GM12878 (cell line): ENCODE data around the gene DQX1. TPM values are rescaled to one million over a fixed set of nuclear protein-coding genes. Genes with fewer than 3 reads are reported as not detected.

Source experiments
- ATAC-seq: fragments of 200-7000 bp; cut with Tn5 transposase; 3 replicates; pipeline ENCODE4 v1.9.1; 2020; ENCODE audit warnings: mild to moderate bottlenecking, moderate library complexity
- BruUV-seq: library from RNA; stranded (reverse); fragments of 400-500 nt; replicated peaks from 2 replicates; lab custom pipeline; 2021; lab: Mats Ljungman, UMichigan
- CTCF ChIA-PET: fragments of 300-600 bp; sonication (Branson Sonifier 250); formaldehyde crosslinking; extraction: SDS; loops from one replicate; lab custom pipeline; 2021; ENCODE audit warnings: inconsistent platforms; lab: Yijun Ruan, JAX
- POLR2A ChIA-PET: fragments of 350-600 bp; formaldehyde crosslinking; extraction: SDS; loops from one replicate; lab custom pipeline; 2021; ENCODE audit warnings: inconsistent platforms; lab: Charles Lee
- RAD21 ChIA-PET: fragments of 300-600 bp; sonication (Branson Sonifier 250); formaldehyde crosslinking; loops from one replicate; lab custom pipeline; 2023; ENCODE audit warnings: antibody characterized with exemption; ENCODE audit not compliant: unreplicated experiment; lab: Charles Lee
- SMC1A ChIA-PET: fragments of 300-600 bp; sonication (Branson Sonifier 250); formaldehyde crosslinking; loops from one replicate; lab custom pipeline; 2023; ENCODE audit not compliant: unreplicated experiment, uncharacterized antibody; lab: Charles Lee
- DNase-seq: peaks from one replicate; pipeline ENCODE4 v3.0.0-alpha.2; 2011; ENCODE audit warnings: low read depth, low spot score
- FAIRE-seq: peaks from 3 replicates; lab custom pipeline; 2011; peaks lifted over from hg19 to GRCh38; lab: Jason Lieb, UNC
- H2AFZ ChIP-seq: 2 replicates; pipeline ENCODE4 v1.6.0; 2011; ENCODE audit warnings: low read depth, low read length, control low read depth; ENCODE audit not compliant: control insufficient read depth
- H3K27ac ChIP-seq: 2 replicates; pipeline ENCODE4 v1.5.1; 2011; ENCODE audit warnings: control low read depth; ENCODE audit not compliant: control insufficient read depth, insufficient read depth
- H3K27me3 ChIP-seq, 2 experiments: replicated peaks in 1 of 2; 2 replicates each; pipeline versions ENCODE4 v1.6.0 to v1.6.1; 2011; ENCODE audit warnings: low read length in 1 of 2; ENCODE audit not compliant: control insufficient read depth in 2 of 2, insufficient read depth in 2 of 2
- H3K36me3 ChIP-seq, 2 experiments: 2 replicates each; pipeline ENCODE4 v1.5.1; 2011; ENCODE audit warnings: low read length in 1 of 2; ENCODE audit not compliant: control insufficient read depth in 2 of 2, insufficient read depth in 2 of 2
- H3K4me1 ChIP-seq: 2 replicates; pipeline ENCODE4 v1.6.1; 2011; ENCODE audit warnings: mild to moderate bottlenecking, low read length, moderate library complexity, mixed read lengths; ENCODE audit not compliant: control insufficient read depth, insufficient read depth
- H3K4me2 ChIP-seq: 2 replicates; pipeline ENCODE4 v1.6.0; 2011; ENCODE audit warnings: control low read depth; ENCODE audit not compliant: control insufficient read depth, insufficient read depth
- H3K4me3 ChIP-seq: fragments of 200-600 bp; sonication (generic); 2 replicates; pipeline ENCODE4 v1.5.1; 2016
- H3K79me2 ChIP-seq: 2 replicates; pipeline ENCODE4 v1.6.0; 2011; ENCODE audit warnings: low read length; ENCODE audit not compliant: control insufficient read depth, insufficient read depth
- H3K9ac ChIP-seq: 2 replicates; pipeline ENCODE4 v1.8.0; 2011; ENCODE audit warnings: low read length, control low read depth, mixed read lengths; ENCODE audit not compliant: control insufficient read depth, insufficient read depth
- H3K9me3 ChIP-seq: replicated peaks from 3 replicates; pipeline ENCODE4 v1.5.1; 2011; ENCODE audit warnings: mild to moderate bottlenecking, low read length; ENCODE audit not compliant: control insufficient read depth, insufficient read depth
- H4K20me1 ChIP-seq: 2 replicates; pipeline ENCODE4 v1.6.0; 2011; ENCODE audit not compliant: control insufficient read depth, insufficient read depth
- CUX1 ChIP-seq: IDR thresholded peaks from 2 replicates; pipeline ENCODE4 v1.6.1; 2012; ENCODE audit warnings: improper control_type of control experiment, low read depth, low read length; ENCODE audit not compliant: insufficient replicate concordance
- FOXM1 ChIP-seq: IDR thresholded peaks from 2 replicates; pipeline ENCODE4 v1.6.1; 2012; ENCODE audit warnings: low read depth, mild to moderate bottlenecking, inconsistent platforms, low read length, moderate library complexity
- IRF5 ChIP-seq: fragments of 450-650 bp; IDR thresholded peaks from 2 replicates; pipeline ENCODE4 v1.6.1; 2017; ENCODE audit warnings: borderline replicate concordance
- NR2C1 ChIP-seq: fragments of 450-650 bp; IDR thresholded peaks from 2 replicates; pipeline ENCODE4 v1.6.1; 2017; ENCODE audit warnings: antibody characterized with exemption, mild to moderate bottlenecking, moderate library complexity
- NR2C2 ChIP-seq: IDR thresholded peaks from 2 replicates; pipeline ENCODE4 v1.6.1; 2011; ENCODE audit warnings: borderline replicate concordance, low read depth; ENCODE audit not compliant: control insufficient read depth, insufficient read length
- RAD21 ChIP-seq: IDR thresholded peaks from 2 replicates; pipeline ENCODE4 v1.6.1; 2011; ENCODE audit warnings: mild to moderate bottlenecking, low read depth, low read length, moderate library complexity; ENCODE audit not compliant: insufficient read depth
- SIN3A ChIP-seq: IDR thresholded peaks from 2 replicates; pipeline ENCODE4 v1.6.1; 2012; ENCODE audit warnings: low read depth, low read length, improper control_type of control experiment
- SMC3 ChIP-seq: IDR thresholded peaks from 2 replicates; pipeline ENCODE4 v1.6.1; 2011; ENCODE audit warnings: low read length, improper control_type of control experiment, borderline replicate concordance
- STAT1 ChIP-seq: fragments of 450-650 bp; conservative IDR thresholded peaks from 2 replicates; pipeline ENCODE4 v1.6.1; 2014; ENCODE audit warnings: antibody characterized with exemption, mild to moderate bottlenecking
- TARDBP ChIP-seq: IDR thresholded peaks from 2 replicates; pipeline ENCODE4 v1.6.1; 2016; ENCODE audit warnings: borderline replicate concordance
- USF2 ChIP-seq: IDR thresholded peaks from 2 replicates; pipeline ENCODE4 v1.6.1; 2011; ENCODE audit warnings: low read depth, low read length, improper control_type of control experiment, borderline replicate concordance
- ZNF687 ChIP-seq: fragments of 450-650 bp; IDR thresholded peaks from 2 replicates; pipeline ENCODE4 v1.6.1; 2017; ENCODE audit warnings: mild to moderate bottlenecking, moderate library complexity
- in situ Hi-C: fragments of 300-500 bp; cut with MboI; formaldehyde crosslinking; loops from 9 replicates; pipeline ENCODE4 v1.14.3; 2018; ENCODE audit warnings: mixed read lengths
- intact Hi-C: fragments of 100-400 bp; cut with micrococcal nuclease; formaldehyde crosslinking; loops from one replicate; pipeline ENCODE4 v1.14.2; 2022; ENCODE audit not compliant: unreplicated experiment
- polyA plus RNA-seq, 11 experiments: library from polyadenylated mRNA; depleted of rRNA in 4 of 11; unstranded in 6 of 11; stranded (reverse) in 5 of 11; fragments of >200 nt; fragmentation: Nextera tagmentation in 4 of 11; fragmentation: Illumina TruSeq in 1 of 11; extraction: Ambion mirVana in 4 of 11; extraction: Trizol in 1 of 11; gene quantifications; 1 replicate in 1 of 11; 2 replicates in 10 of 11; pipeline versions ENCODE4 v1.2.1 to v1.2.3, GENCODE V29; 2011 to 2016; ENCODE audit warnings: inconsistent platforms in 2 of 11, missing spikeins in 2 of 11, low read depth in 1 of 11
- total RNA-seq, 4 experiments: library from RNA; depleted of rRNA in 3 of 4; stranded (reverse); fragments of >200 nt in 3 of 4; fragmentation: Illumina TruSeq in 1 of 4; extraction: Trizol in 1 of 4; gene quantifications; 2 replicates each; pipeline versions ENCODE4 v1.2.1 to v1.2.3, GENCODE V29; 2013 to 2021

The DQX1 gene
- total and polyA plus RNA-seq, 10 of the 15 experiments (the other 5 are each of a cell fraction or from before 2014, with no cell fraction given), result 0.34 to 2.1 (median 0.86) TPM

- ChIA-PET POLR2A (interaction anchor here (0.5 to 5.4 kb wide), 13 partner anchors 14 to 77 kb away, joined by 3 to 66 read pairs (median 6); partner anchors contain the start of genes CCDC142, INO80B, PCGF1 and TTC31), RAD21 (interaction anchor here (0.9 to 7.5 kb wide), 17 partner anchors 12 to 282 kb away, joined by 3 to 158 read pairs (median 4); partner anchors contain the start of genes CCDC142, LOXL3, PCGF1 and TTC31), CTCF (interaction anchor here (0.5 to 10.4 kb wide), 27 partner anchors 14 to 570 kb away, joined by 3 to 226 read pairs (median 5); partner anchors contain the start of genes CCDC142, MOGS, MRPL53 and PCGF1), SMC1A (interaction anchor here (0.6 to 9.9 kb wide), 24 partner anchors 14 to 197 kb away, joined by 3 to 208 read pairs (median 8); partner anchors contain the start of genes CCDC142, INO80B, PCGF1 and TTC31)
- FAIRE-seq, result peak; percentile 44
- peaks cover 9 to 29% of the 10 kb centered on the region in 2 experiments for H3K36me3 ChIP-seq
- in situ Hi-C loops (no loop called here), intact Hi-C loops (loop anchor here (1.0 kb wide), 1 partner anchor 49 kb away; the partner anchor contains the start of gene TTC31)
- ATAC-seq, result no peak
- no peak for DNase-seq
- H2AFZ ChIP-seq, result no peak overlapping the region
- no peaks in the 10 kb centered on the region for H3K9me3 ChIP-seq
- no TSS peak for BruUV-seq
- peaks cover 23% of the 10 kb centered on the region for H3K4me1 ChIP-seq
- peak overlapping the region; percentile 96; the same call in 1 of the 2 replicates for H3K27ac ChIP-seq
- peaks cover 49% of the 10 kb centered on the region for H3K79me2 ChIP-seq
- peak overlapping the region; percentile 95 for H3K4me2 ChIP-seq
- no peaks in the 10 kb centered on the region for H3K27me3 ChIP-seq
- H3K9ac ChIP-seq, result no peak overlapping the region
- no peaks in the 10 kb centered on the region for H4K20me1 ChIP-seq
- H3K4me3 ChIP-seq, result peak overlapping the region; percentile 94; the same call in 1 of the 2 replicates
- TF ChIP-seq TARDBP (no peak), SIN3A (no peak), USF2 (no peak), STAT1 (no peak), CUX1 (no peak), RAD21 (peak; percentile 70), SMC3 (peak; percentile 44; the same call in 1 of the 2 replicates), NR2C2 (no peak), IRF5 (no peak), FOXM1 (no peak), NR2C1 (no peak), ZNF687 (no peak)
These were observed 6.2 kb upstream of the DQX1 start for GRCh38 chr2:74532222-74532621.
